Measurements from ENCODE around the gene IRF4. TPM values are rescaled to one million over a fixed set of nuclear protein-coding genes. Genes with fewer than 3 reads are reported as not detected.

The IRF4 gene
- total RNA-seq, 1 donor from 2014 or later, result 0.11 TPM

- H3K9ac ChIP-seq, result no peak overlapping the region
- H3K36me3 Mint-ChIP-seq, result no peaks in the 10 kb centered on the region
- H3K4me2 ChIP-seq, result no peak overlapping the region
- peaks cover 40% of the 10 kb centered on the region for H3K9me3 Mint-ChIP-seq
- no peak for DNase-seq (ENCODE audit: low spot score)
- H3K27ac Mint-ChIP-seq, result no peak overlapping the region
- H3K4me3 ChIP-seq, result no peak overlapping the region
- no peaks in the 10 kb centered on the region for H3K36me3 ChIP-seq
- H2AFZ ChIP-seq (replicated peaks), result no peak overlapping the region
- H3K27me3 Mint-ChIP-seq (ENCODE audit: insufficient read depth, low read depth), result peaks cover 9% of the 10 kb centered on the region
- peaks cover 3% of the 10 kb centered on the region for H3K27me3 ChIP-seq
- H3K4me1 Mint-ChIP-seq, result peaks cover 4% of the 10 kb centered on the region
- no peak for TF ChIP-seq EZH2 (IDR thresholded peaks at IDR 0.05)
- TF ChIP-seq EZH2phosphoT487 (IDR thresholded peaks at IDR 0.05), result no peak
- TF ChIP-seq CTCF (IDR thresholded peaks at IDR 0.05), result no peak
- H3F3A ChIP-seq (ENCODE audit: low read depth), result no peaks in the 10 kb centered on the region
- H3K9me3 ChIP-seq (ENCODE audit: low read depth), result no peaks in the 10 kb centered on the region
- H3K79me2 ChIP-seq (ENCODE audit: low read depth), result no peaks in the 10 kb centered on the region
- no peaks in the 10 kb centered on the region for H4K20me1 ChIP-seq (ENCODE audit: low read depth)
- H3K4me3 Mint-ChIP-seq, result no peak overlapping the region
- no peaks in the 10 kb centered on the region for H3K4me1 ChIP-seq
- no peak overlapping the region for H3K27ac ChIP-seq
Observed at GRCh38 chr6:378090-378957, 13.2 kb upstream of the IRF4 start.

DNA sequence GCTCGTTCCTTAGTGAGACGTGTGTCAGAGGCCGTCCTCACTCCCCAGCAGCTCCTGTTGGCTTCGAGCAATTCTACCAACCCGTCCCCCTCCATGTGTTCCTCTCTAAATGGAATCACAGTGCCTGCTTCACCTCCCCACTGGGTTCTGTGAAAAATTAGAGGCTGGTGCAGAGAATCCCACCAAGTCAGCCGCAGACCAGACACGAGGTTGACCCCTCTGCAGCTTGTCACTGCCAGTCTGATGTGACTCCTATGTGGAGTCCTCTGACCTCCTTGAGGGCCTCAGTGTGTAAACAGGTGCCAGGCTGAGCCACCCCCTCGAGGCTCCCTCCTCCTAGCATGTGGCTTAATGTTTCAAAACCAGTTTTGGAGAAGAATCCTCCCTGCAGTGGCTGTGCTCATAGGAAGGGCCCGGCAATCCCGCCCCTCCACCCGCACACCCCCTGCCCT lies 12.6 kb upstream of the IRF4 start:
- Histone ChIP-seq H3K9ac (no peak overlapping the region), H3K36me3 (no peaks in the 10 kb centered on the region), H3K27me3 (peaks cover 3% of the 10 kb centered on the region), H3K4me3 (no peak overlapping the region), H3K4me2 (no peak overlapping the region), H3K79me2 (ENCODE audit: low read depth) (no peaks in the 10 kb centered on the region), H3F3A (ENCODE audit: low read depth) (no peaks in the 10 kb centered on the region), H3K27ac (no peak overlapping the region), H2AFZ (replicated peaks) (no peak overlapping the region), H3K9me3 (ENCODE audit: low read depth) (no peaks in the 10 kb centered on the region), H3K4me1 (no peaks in the 10 kb centered on the region), H4K20me1 (ENCODE audit: low read depth) (no peaks in the 10 kb centered on the region)
- H3K9me3 Mint-ChIP-seq, result peaks cover 39% of the 10 kb centered on the region
- DNase-seq (ENCODE audit: low spot score), result no peak
- H3K27me3 Mint-ChIP-seq (ENCODE audit: insufficient read depth, low read depth), result peaks cover 9% of the 10 kb centered on the region
- peaks cover 2% of the 10 kb centered on the region for H3K4me1 Mint-ChIP-seq
- no peak overlapping the region for H3K27ac Mint-ChIP-seq
- H3K4me3 Mint-ChIP-seq, result no peak overlapping the region
- no peak for TF ChIP-seq EZH2phosphoT487 (IDR thresholded peaks at IDR 0.05)
- TF ChIP-seq EZH2 (IDR thresholded peaks at IDR 0.05), result no peak
- no peak for TF ChIP-seq CTCF (IDR thresholded peaks at IDR 0.05)
- H3K36me3 Mint-ChIP-seq, result no peaks in the 10 kb centered on the region

- Histone ChIP-seq H3K9me3 (ENCODE audit: low read depth) (no peaks in the 10 kb centered on the region), H3K4me3 (no peak overlapping the region), H3K27me3 (peaks cover 2% of the 10 kb centered on the region), H3K4me1 (no peaks in the 10 kb centered on the region), H3F3A (ENCODE audit: low read depth) (no peaks in the 10 kb centered on the region), H3K36me3 (no peaks in the 10 kb centered on the region), H3K27ac (no peak overlapping the region), H3K4me2 (no peak overlapping the region), H3K79me2 (ENCODE audit: low read depth) (no peaks in the 10 kb centered on the region), H2AFZ (replicated peaks) (no peak overlapping the region), H3K9ac (no peak overlapping the region), H4K20me1 (ENCODE audit: low read depth) (no peaks in the 10 kb centered on the region)
- Mint-ChIP-seq H3K36me3 (no peaks in the 10 kb centered on the region), H3K9me3 (peaks cover 35% of the 10 kb centered on the region), H3K4me3 (no peak overlapping the region), H3K27ac (no peak overlapping the region), H3K27me3 (ENCODE audit: insufficient read depth, low read depth) (peaks cover 9% of the 10 kb centered on the region), H3K4me1 (no peaks in the 10 kb centered on the region)
- DNase-seq (ENCODE audit: low spot score), result no peak
- no peak for TF ChIP-seq EZH2 (IDR thresholded peaks at IDR 0.05)
- no peak for TF ChIP-seq CTCF (IDR thresholded peaks at IDR 0.05)
- TF ChIP-seq EZH2phosphoT487 (IDR thresholded peaks at IDR 0.05), result no peak
Observed at GRCh38 chr6:379410-380181, 12.0 kb upstream of the IRF4 start.
